Skeletal muscle cell (primary cell): Measurements from ENCODE around the gene NFAM1.

Experiments used
- DNase-seq: peaks from one replicate; pipeline ENCODE4 v3.0.0-alpha.2; 2010; ENCODE audit warnings: low read depth
- H3K4me3 ChIP-seq: 2 replicates; pipeline ENCODE4 v1.5.1; 2011; ENCODE audit warnings: low read depth, mild to moderate bottlenecking, control low read depth, low read length, moderate library complexity

Gene NFAM1

GRCh38 chr22:42344361-42344905, 87.8 kb downstream of the NFAM1 start:
- DNase-seq, result no peak

GRCh38 chr22:42343531-42344081, 88.6 kb downstream of the NFAM1 start:
- peak overlapping the region; percentile 21 for H3K4me3 ChIP-seq

More at GRCh38 chr22:42344361-42344905, 87.8 kb downstream of the NFAM1 start:
- H3K4me3 ChIP-seq, result peak overlapping the region; percentile 21

GRCh38 chr22:42343121-42343454, 89.1 kb downstream of the NFAM1 start:
- no peak for DNase-seq
- H3K4me3 ChIP-seq, result peak overlapping the region; percentile 35

More at GRCh38 chr22:42343531-42344081, 88.6 kb downstream of the NFAM1 start:
- DNase-seq, result no peak

GRCh38 chr22:42342426-42343120, 89.6 kb downstream of the NFAM1 start:
- no peak overlapping the region for H3K4me3 ChIP-seq

GRCh38 chr22:42341779-42342178, 90.4 kb downstream of the NFAM1 start:
- DNase-seq, result no peak
- H3K4me3 ChIP-seq, result no peak overlapping the region

More at GRCh38 chr22:42342426-42343120, 89.6 kb downstream of the NFAM1 start:
- DNase-seq, result no peak

- no peak overlapping the region for H3K4me3 ChIP-seq
- no peak for DNase-seq
Observed at GRCh38 chr22:42340829-42341383, 91.3 kb downstream of the NFAM1 start.

- no peak for DNase-seq
- H3K4me3 ChIP-seq, result no peak overlapping the region
Observed at GRCh38 chr22:42340150-42340549, 92.1 kb downstream of the NFAM1 start.

GRCh38 chr22:42338479-42338878, 93.7 kb downstream of the NFAM1 start:
- no peak for DNase-seq
- no peak overlapping the region for H3K4me3 ChIP-seq

GRCh38 chr22:42337356-42337755, 94.8 kb downstream of the NFAM1 start:
- DNase-seq, result no peak
- H3K4me3 ChIP-seq, result no peak overlapping the region

GRCh38 chr22:42336527-42337227, 95.5 kb downstream of the NFAM1 start:
- no peak for DNase-seq
- no peak overlapping the region for H3K4me3 ChIP-seq

GRCh38 chr22:42335839-42336378, 96.3 kb downstream of the NFAM1 start:
- no peak overlapping the region for H3K4me3 ChIP-seq

GRCh38 chr22:42334875-42335512, 97.2 kb downstream of the NFAM1 start:
- DNase-seq, result no peak
- no peak overlapping the region for H3K4me3 ChIP-seq

More at GRCh38 chr22:42335839-42336378, 96.3 kb downstream of the NFAM1 start:
- DNase-seq, result no peak

- no peak for DNase-seq
Observed at GRCh38 chr22:42333544-42333943, 98.7 kb downstream of the NFAM1 start.

GRCh38 chr22:42332089-42332488, 100.1 kb downstream of the NFAM1 start:
- H3K4me3 ChIP-seq, result no peak overlapping the region
- no peak for DNase-seq

More at GRCh38 chr22:42333544-42333943, 98.7 kb downstream of the NFAM1 start:
- no peak overlapping the region for H3K4me3 ChIP-seq

GRCh38 chr22:42331014-42331413, 101.2 kb downstream of the NFAM1 start:
- no peak for DNase-seq
- no peak overlapping the region for H3K4me3 ChIP-seq
